Measurements from ENCODE around the gene SP6.
A peak's percentile ranks its signal among the peaks of the same experiment; 100 is the strongest.

The SP6 gene

GRCh38 chr17:47841488-47842291 is 9.3 kb downstream of the SP6 start:
- H3K36me3 Mint-ChIP-seq, result peaks cover 4% of the 10 kb centered on the region
- peak overlapping the region; percentile 87 for H3K27ac Mint-ChIP-seq
- H3K4me1 Mint-ChIP-seq, result peaks cover 40% of the 10 kb centered on the region
- CTCF ChIA-PET, result interaction anchor here (0.7 to 20.4 kb wide), 24 partner anchors 9 to 179 kb away, joined by 3 to 547 read pairs (median 4); partner anchors contain the start of genes CDK5RAP3, LRRC46, MRPL10 and OSBPL7
- peaks cover 33% of the 10 kb centered on the region for H3K27me3 Mint-ChIP-seq
- H3K9me3 Mint-ChIP-seq, result no peaks in the 10 kb centered on the region
- peak overlapping the region; percentile 98 for H3K4me3 Mint-ChIP-seq
- no peak for DNase-seq

- peaks cover 25% of the 10 kb centered on the region for H3K27me3 Mint-ChIP-seq
- CTCF ChIA-PET, result interaction anchor here (0.6 to 20.4 kb wide), 19 partner anchors 10 to 314 kb away, joined by 3 to 547 read pairs (median 4); partner anchors contain the start of genes CDK5RAP3, LRRC46, MRPL10 and OSBPL7
- H3K4me3 Mint-ChIP-seq, result peak within 1 kb of the TSS; percentile 98
- H3K27ac Mint-ChIP-seq, result peak within 1 kb of the TSS; percentile 87
- peak; percentile 91 for DNase-seq
- H3K9me3 Mint-ChIP-seq, result no peaks in the 10 kb centered on the region
- peaks cover 42% of the 10 kb centered on the region for H3K4me1 Mint-ChIP-seq
- H3K36me3 Mint-ChIP-seq, result peaks cover 4% of the 10 kb centered on the region
These were observed 10.0 kb downstream of the SP6 start, which contains the start of gene SCRN2 for GRCh38 chr17:47840742-47841487. Gene SCRN2, minus strand, starts transcription at chr17:47841273. Its CDS starts 430 bp downstream, at chr17:47840843.

- H3K4me3 Mint-ChIP-seq, result peak overlapping the region; percentile 98
- DNase-seq, result no peak
- H3K27ac Mint-ChIP-seq, result peak overlapping the region; percentile 42
- peaks cover 4% of the 10 kb centered on the region for H3K36me3 Mint-ChIP-seq
- H3K4me1 Mint-ChIP-seq, result peaks cover 49% of the 10 kb centered on the region
- CTCF ChIA-PET, result interaction anchor here (0.8 to 20.4 kb wide), 12 partner anchors 9 to 178 kb away, joined by 3 to 547 read pairs (median 6); partner anchors contain the start of genes CDK5RAP3, LRRC46, MRPL10 and PNPO
- no peaks in the 10 kb centered on the region for H3K9me3 Mint-ChIP-seq
- peaks cover 18% of the 10 kb centered on the region for H3K27me3 Mint-ChIP-seq
These were observed 10.8 kb downstream of the SP6 start for GRCh38 chr17:47840001-47840741.

- Mint-ChIP-seq H3K4me3 (no peak overlapping the region), H3K27ac (no peak overlapping the region), H3K4me1 (peaks cover 60% of the 10 kb centered on the region), H3K27me3 (peaks cover 7% of the 10 kb centered on the region), H3K36me3 (peaks cover 4% of the 10 kb centered on the region), H3K9me3 (no peaks in the 10 kb centered on the region)
- CTCF ChIA-PET, result interaction anchor here (2.8 to 20.4 kb wide), 2 partner anchors 48 to 136 kb away, joined by 7 to 547 read pairs; partner anchors contain the start of gene SP2
- no peak for DNase-seq
These were observed 11.9 kb downstream of the SP6 start for GRCh38 chr17:47839071-47839470.

- no peak overlapping the region for H3K4me3 Mint-ChIP-seq
- H3K4me1 Mint-ChIP-seq, result peaks cover 64% of the 10 kb centered on the region
- peaks cover 4% of the 10 kb centered on the region for H3K36me3 Mint-ChIP-seq
- CTCF ChIA-PET, result interaction anchor here (20.4 kb wide), 1 partner anchor 49 kb away, joined by 547 read pairs; the partner anchor contains the start of gene SP2
- peaks cover 4% of the 10 kb centered on the region for H3K27me3 Mint-ChIP-seq
- no peaks in the 10 kb centered on the region for H3K9me3 Mint-ChIP-seq
- H3K27ac Mint-ChIP-seq, result no peak overlapping the region
- no peak for DNase-seq
These were observed 12.3 kb downstream of the SP6 start for GRCh38 chr17:47838636-47839035.

GRCh38 chr17:47837401-47838039 is 13.4 kb downstream of the SP6 start:
- Mint-ChIP-seq H3K36me3 (peaks cover 4% of the 10 kb centered on the region), H3K4me3 (no peak overlapping the region), H3K27ac (peak overlapping the region; percentile 26), H3K27me3 (no peaks in the 10 kb centered on the region), H3K4me1 (peaks cover 64% of the 10 kb centered on the region), H3K9me3 (no peaks in the 10 kb centered on the region)
- CTCF ChIA-PET, result interaction anchor here (1.0 to 20.4 kb wide), 3 partner anchors 8 to 112 kb away, joined by 3 to 547 read pairs (median 3); partner anchors contain the start of gene SP2
- DNase-seq, result no peak

GRCh38 chr17:47836601-47837000 is 14.4 kb downstream of the SP6 start:
- CTCF ChIA-PET, result interaction anchor here (1.1 to 20.4 kb wide), 2 partner anchors 51 to 113 kb away, joined by 3 to 547 read pairs; partner anchors contain the start of gene SP2
- DNase-seq, result no peak
- Mint-ChIP-seq H3K9me3 (no peaks in the 10 kb centered on the region), H3K4me3 (no peak overlapping the region), H3K4me1 (peaks cover 62% of the 10 kb centered on the region), H3K36me3 (peaks cover 4% of the 10 kb centered on the region), H3K27ac (no peak overlapping the region), H3K27me3 (no peaks in the 10 kb centered on the region)

GRCh38 chr17:47834756-47835155 is 16.2 kb downstream of the SP6 start:
- Mint-ChIP-seq H3K4me1 (peaks cover 63% of the 10 kb centered on the region), H3K36me3 (peaks cover 4% of the 10 kb centered on the region), H3K9me3 (no peaks in the 10 kb centered on the region), H3K4me3 (no peak overlapping the region), H3K27ac (no peak overlapping the region), H3K27me3 (no peaks in the 10 kb centered on the region)
- DNase-seq, result no peak
- CTCF ChIA-PET, result interaction anchor here (0.8 kb wide), 2 partner anchors 55 to 136 kb away, joined by 3 read pairs; partner anchors contain the start of gene CDK5RAP3

GRCh38 chr17:47831934-47832327 is 19.0 kb downstream of the SP6 start:
- Mint-ChIP-seq H3K27ac (peak overlapping the region; percentile 89), H3K4me1 (peaks cover 71% of the 10 kb centered on the region), H3K27me3 (no peaks in the 10 kb centered on the region), H3K9me3 (no peaks in the 10 kb centered on the region), H3K36me3 (peaks cover 14% of the 10 kb centered on the region), H3K4me3 (peak overlapping the region; percentile 82)
- no peak for DNase-seq
- CTCF ChIA-PET, result interaction anchor here (1.2 to 3.0 kb wide), 5 partner anchors 9 to 115 kb away, joined by 4 to 17 read pairs (median 4); partner anchors contain the start of genes OSBPL7, SCRN2 and SP2

- CTCF ChIA-PET, result interaction anchor here (1.2 to 3.0 kb wide), 5 partner anchors 9 to 116 kb away, joined by 4 to 17 read pairs (median 4); partner anchors contain the start of genes OSBPL7, SCRN2 and SP2
- H3K36me3 Mint-ChIP-seq, result peaks cover 18% of the 10 kb centered on the region
- H3K4me1 Mint-ChIP-seq, result peaks cover 71% of the 10 kb centered on the region
- H3K27me3 Mint-ChIP-seq, result no peaks in the 10 kb centered on the region
- H3K27ac Mint-ChIP-seq, result peak within 1 kb of the TSS; percentile 89
- DNase-seq, result peak; percentile 94
- H3K9me3 Mint-ChIP-seq, result no peaks in the 10 kb centered on the region
- peak within 1 kb of the TSS; percentile 82 for H3K4me3 Mint-ChIP-seq
These were observed 19.7 kb downstream of the SP6 start, which contains the start of the genes LRRC46 and MRPL10 for GRCh38 chr17:47831003-47831933. Gene LRRC46, plus strand, starts transcription at chr17:47831670. Its CDS starts 320 bp downstream, at chr17:47831990. Gene MRPL10, minus strand, starts transcription at chr17:47831541. Its CDS starts 30 bp downstream, at chr17:47831511.

GRCh38 chr17:47830396-47831002 is 20.5 kb downstream of the SP6 start:
- CTCF ChIA-PET, result interaction anchor here (1.2 to 3.0 kb wide), 5 partner anchors 8 to 116 kb away, joined by 4 to 17 read pairs (median 4); partner anchors contain the start of genes OSBPL7, SCRN2 and SP2
- H3K27me3 Mint-ChIP-seq, result no peaks in the 10 kb centered on the region
- peaks cover 21% of the 10 kb centered on the region for H3K36me3 Mint-ChIP-seq

More at GRCh38 chr17:47830396-47831002, 20.5 kb downstream of the SP6 start:
- no peaks in the 10 kb centered on the region for H3K9me3 Mint-ChIP-seq
- no peak for DNase-seq
- H3K4me3 Mint-ChIP-seq, result peak overlapping the region; percentile 82
- peaks cover 65% of the 10 kb centered on the region for H3K4me1 Mint-ChIP-seq
- peak overlapping the region; percentile 89 for H3K27ac Mint-ChIP-seq

Measured in activated naive CD4-positive, alpha-beta T cell treated with anti-CD3 and anti-CD28 coated beads, Interleukin-2, amount 10 ng/mL, durations not matched to agents 7 days and 5 days (primary cell).